IMR-90 (cell line): ENCODE results near the gene SLC44A2. TPM values are rescaled to one million over a fixed set of nuclear protein-coding genes. Genes with fewer than 3 reads are reported as not detected.
A peak's percentile ranks its signal among the peaks of the same experiment; 100 is the strongest.

Experiments
- ATAC-seq: fragments of 200-7000 bp; cut with Tn5 transposase; 2 replicates; pipeline ENCODE4 v1.9.1; 2020; ENCODE audit warnings: low read depth, mild to moderate bottlenecking, moderate library complexity
- BruUV-seq: library from RNA; stranded (reverse); fragments of 400-500 nt; replicated peaks from 2 replicates; lab custom pipeline; 2021; lab: Mats Ljungman, UMichigan
- CTCF ChIA-PET: fragments of 300-600 bp; formaldehyde crosslinking; extraction: SDS; loops from one replicate; lab custom pipeline; 2021; ENCODE audit warnings: antibody characterized with exemption; lab: Yijun Ruan, JAX
- POLR2A ChIA-PET: fragments of 300-600 bp; sonication (Branson Sonifier 250); formaldehyde crosslinking; loops from one replicate; lab custom pipeline; 2022; ENCODE audit warnings: antibody characterized with exemption; ENCODE audit not compliant: unreplicated experiment; lab: Charles Lee
- DNase-seq: peaks from one replicate; pipeline ENCODE4 v3.0.0; 2013
- H2AFZ ChIP-seq: replicated peaks from 2 replicates; pipeline ENCODE3; 2013; ENCODE audit warnings: low read length, mild to moderate bottlenecking; ENCODE audit not compliant: poor library complexity
- H2AK5ac ChIP-seq: 2 replicates; pipeline ENCODE4 v1.6.1; 2013; ENCODE audit warnings: low read depth, low read length, inconsistent platforms
- H2AK9ac ChIP-seq: replicated peaks from 2 replicates; pipeline ENCODE3; 2013; ENCODE audit warnings: mild to moderate bottlenecking, low read depth, low read length, moderate library complexity; ENCODE audit not compliant: poor library complexity
- H2BK120ac ChIP-seq: 2 replicates; pipeline ENCODE4 v1.6.1; 2013; ENCODE audit warnings: low read depth, low read length, inconsistent platforms
- H2BK15ac ChIP-seq: 3 replicates; pipeline ENCODE4 v1.6.1; 2013; ENCODE audit warnings: low read depth, low read length, inconsistent platforms
- H2BK20ac ChIP-seq: 2 replicates; pipeline ENCODE4 v1.6.1; 2013; ENCODE audit warnings: low read depth, mild to moderate bottlenecking, inconsistent platforms, low read length, moderate library complexity
- H2BK5ac ChIP-seq: 2 replicates; pipeline ENCODE4 v1.6.1; 2013; ENCODE audit warnings: mild to moderate bottlenecking, low read depth, low read length, inconsistent platforms; ENCODE audit not compliant: poor library complexity, severe bottlenecking
- H3K14ac ChIP-seq: replicated peaks from 2 replicates; pipeline ENCODE4 v1.6.1; 2013; ENCODE audit warnings: low read depth, low read length, inconsistent platforms
- H3K18ac ChIP-seq: 2 replicates; pipeline ENCODE4 v1.6.1; 2013; ENCODE audit warnings: low read depth, low read length, control low read depth
- H3K23ac ChIP-seq: 2 replicates; pipeline ENCODE4 v1.6.1; 2013; ENCODE audit warnings: low read depth, low read length, inconsistent platforms
- H3K27ac ChIP-seq: 2 replicates; pipeline ENCODE4 v1.5.1; 2013; ENCODE audit warnings: mild to moderate bottlenecking, control low read depth, low read length; ENCODE audit not compliant: insufficient read depth
- H3K27me3 ChIP-seq: 2 replicates; pipeline ENCODE4 v1.6.1; 2013; ENCODE audit warnings: low read length; ENCODE audit not compliant: control insufficient read depth, insufficient read depth
- H3K36me3 ChIP-seq: 2 replicates; pipeline ENCODE4 v1.6.1; 2013; ENCODE audit warnings: low read length, mixed read lengths; ENCODE audit not compliant: control insufficient read depth, insufficient read depth
- H3K4ac ChIP-seq: 2 replicates; pipeline ENCODE4 v1.6.1; 2013; ENCODE audit warnings: low read depth, low read length, inconsistent platforms
- H3K4me1 ChIP-seq: 2 replicates; pipeline ENCODE4 v1.6.1; 2013; ENCODE audit warnings: low read length, mixed read lengths; ENCODE audit not compliant: control insufficient read depth, insufficient read depth
- H3K4me2 ChIP-seq: 2 replicates; pipeline ENCODE4 v1.6.1; 2013; ENCODE audit warnings: low read depth, mild to moderate bottlenecking, control low read depth, low read length, moderate library complexity
- H3K4me3 ChIP-seq: 2 replicates; pipeline ENCODE4 v1.5.1; 2013; ENCODE audit warnings: low read depth, mild to moderate bottlenecking, control low read depth, low read length, moderate library complexity; ENCODE audit not compliant: insufficient read depth
- H3K56ac ChIP-seq: 2 replicates; pipeline ENCODE4 v1.6.1; 2013; ENCODE audit warnings: low read length, inconsistent platforms; ENCODE audit not compliant: insufficient read depth; ENCODE audit errors: extremely low read depth
- H3K79me1 ChIP-seq, 2 experiments: 2 replicates each; pipeline ENCODE4 v1.6.1; 2013; ENCODE audit warnings: low read length in 2 of 2, inconsistent platforms in 1 of 2, low read depth in 1 of 2
- H3K9ac ChIP-seq: 2 replicates; pipeline ENCODE4 v1.6.1; 2013; ENCODE audit warnings: low read depth, low read length, control low read depth
- H3K9me1 ChIP-seq: 2 replicates; pipeline ENCODE4 v1.6.1; 2013; ENCODE audit warnings: low read length, inconsistent platforms; ENCODE audit not compliant: insufficient read depth
- H3K9me3 ChIP-seq: 2 replicates; pipeline ENCODE4 v1.6.1; 2013; ENCODE audit warnings: low read length; ENCODE audit not compliant: control insufficient read depth, insufficient read depth
- H4K20me1 ChIP-seq: 2 replicates; pipeline ENCODE4 v1.6.1; 2013; ENCODE audit warnings: low read length, inconsistent platforms; ENCODE audit not compliant: insufficient read depth
- H4K5ac ChIP-seq: 2 replicates; pipeline ENCODE4 v1.6.1; 2013; ENCODE audit warnings: mild to moderate bottlenecking, low read depth, low read length, control low read depth
- H4K8ac ChIP-seq, 2 experiments: 2 replicates each; pipeline ENCODE4 v1.6.1; 2013; ENCODE audit warnings: low read depth in 2 of 2, low read length in 2 of 2, control low read depth in 1 of 2, inconsistent platforms in 1 of 2
- H4K91ac ChIP-seq: 2 replicates; pipeline ENCODE4 v1.6.1; 2013; ENCODE audit warnings: low read depth, low read length, inconsistent platforms; ENCODE audit not compliant: insufficient read depth
- CEBPB ChIP-seq: IDR thresholded peaks from 2 replicates; pipeline ENCODE4 v1.6.1; 2012; ENCODE audit warnings: low read depth, low read length, improper control_type of control experiment
- CHD1 ChIP-seq: IDR thresholded peaks from 2 replicates; pipeline ENCODE4 v1.6.1; 2012; ENCODE audit warnings: low read depth, low read length, improper control_type of control experiment
- MXI1 ChIP-seq: IDR thresholded peaks from 2 replicates; pipeline ENCODE4 v1.6.1; 2012; ENCODE audit warnings: low read depth, mild to moderate bottlenecking, low read length, moderate library complexity, borderline replicate concordance
- POLR2A ChIP-seq: IDR thresholded peaks from 2 replicates; pipeline ENCODE4 v1.6.1; 2012; ENCODE audit warnings: mild to moderate bottlenecking, low read depth, low read length
- RCOR1 ChIP-seq: IDR thresholded peaks from 2 replicates; pipeline ENCODE4 v1.6.1; 2012; ENCODE audit warnings: mild to moderate bottlenecking, low read length, improper control_type of control experiment; ENCODE audit not compliant: insufficient replicate concordance
- WGBS, 2 experiments: methylation state at CpG; one replicate each; pipeline versions ENCODE4 v1.1.5 to v1.1.7; 2013; ENCODE audit warnings: missing lambda C conversion rate in 2 of 2; ENCODE audit not compliant: insufficient read length in 1 of 2; ENCODE audit errors: extremely low coverage in 2 of 2; 5-methylcytosine and 5-hydroxymethylcytosine counted together
- dilution Hi-C: fragments of 300-500 bp; cut with HindIII; formaldehyde crosslinking; loops from one replicate; pipeline ENCODE4 v1.14.3; 2018; ENCODE audit warnings: low sequenced_read_pairs; ENCODE audit not compliant: unreplicated experiment
- in situ Hi-C: fragments of 300-500 bp; cut with MboI; formaldehyde crosslinking; loops from 3 replicates; pipeline ENCODE4 v1.14.3; 2019; ENCODE audit warnings: low sequenced_read_pairs, inconsistent platforms, mixed read lengths
- intact Hi-C: fragments of 100-400 bp; cut with micrococcal nuclease; formaldehyde crosslinking; loops from 2 replicates; pipeline ENCODE4 v1.10.0; 2022
- polyA plus RNA-seq, 3 experiments: library from polyadenylated mRNA; depleted of rRNA; stranded (reverse); fragments of >200 nt; gene quantifications; 2 replicates each; pipeline ENCODE4 v1.2.3, GENCODE V29; 2012; ENCODE audit warnings: low replicate concordance in 1 of 3
- total RNA-seq: library from RNA; depleted of rRNA; stranded (reverse); fragments of >200 nt; gene quantifications from 2 replicates; pipeline ENCODE4 v1.2.3, GENCODE V29; 2012

The SLC44A2 gene
- total and polyA plus RNA-seq, 2 of the 4 experiments (the other 2 are of a cell fraction) = 28.5 to 62.9 TPM

- TF ChIP-seq RCOR1 (no peak), POLR2A (no peak), MXI1 (no peak), CHD1 (no peak), CEBPB (no peak)
- Histone ChIP-seq H4K5ac (no peak overlapping the region), H3K4ac (peak overlapping the region; percentile 55; the same call in 1 of the 2 replicates), H3K79me1 (peaks cover 27 to 75% of the 10 kb centered on the region in 2 experiments), H2BK15ac (no peak overlapping the region), H4K8ac (peak overlapping the region in 1 of 2 experiments; percentile 73; a peak in 2 of 4 replicates), H3K9ac (no peak overlapping the region), H2BK120ac (no peak overlapping the region; the same call in 1 of the 2 replicates), H3K23ac (no peak overlapping the region), H2AK5ac (peak overlapping the region; percentile 11; the same call in 1 of the 2 replicates), H3K36me3 (no peaks in the 10 kb centered on the region; the same call in 1 of the 2 replicates), H4K91ac (peak overlapping the region; percentile 36), H3K9me1 (peaks cover 12% of the 10 kb centered on the region), H3K4me3 (no peak overlapping the region), H3K27me3 (no peaks in the 10 kb centered on the region), H3K27ac (no peak overlapping the region), H2AFZ (peak overlapping the region; percentile 16), H2BK20ac (no peak overlapping the region), H3K14ac (0 out of 2 replicates have a peak overlapping the region, but pooled peaks have one; percentile 62), H2BK5ac (peak overlapping the region; percentile 59), H3K9me3 (no peaks in the 10 kb centered on the region), H2AK9ac (no peak overlapping the region), H3K4me2 (no peak overlapping the region), H3K4me1 (peaks cover 10% of the 10 kb centered on the region), H3K18ac (no peak overlapping the region), H3K56ac (no peak overlapping the region), H4K20me1 (peaks cover 7% of the 10 kb centered on the region)
- POLR2A ChIA-PET = no interaction called here
- intact Hi-C loops (no loop called here), in situ Hi-C loops (no loop called here), dilution Hi-C loops (no loop called here)
- ATAC-seq = peak; percentile 56
- DNase-seq = no peak
- CTCF ChIA-PET = no interaction called here
- 43% methylated on average over 5 of the region's 15 CpGs; no CpG with 5 or more reads in 1 of the 2 experiments for WGBS, 2 experiments
- BruUV-seq = no TSS peak
Observed at GRCh38 chr19:10612499-10613119, 12.7 kb upstream of the SLC44A2 start.
